ENCODE measurements around the gene MMEL1. TPM values are rescaled to one million over a fixed set of nuclear protein-coding genes. Genes with fewer than 3 reads are reported as not detected.
"Not testable (repeated sequence)": the region's sequence is repeated elsewhere in the genome, so short reads cannot be mapped to it uniquely, and the experiment has no call there.

The MMEL1 gene
- polyA plus RNA-seq, 1 donor from 2014 or later, result 5.2 TPM

- not testable (repeated sequence) for H3K4me2 ChIP-seq (ENCODE audit: low read length); H3K79me2 ChIP-seq (replicated peaks; ENCODE audit: insufficient read depth, low read length); H2AFZ ChIP-seq (ENCODE audit: low read depth, low read length); H3K27me3 ChIP-seq (ENCODE audit: insufficient read depth, low read depth, low read length); H4K20me1 ChIP-seq (ENCODE audit: insufficient read depth); H3K27ac ChIP-seq (ENCODE audit: low read length); H3K9ac ChIP-seq (ENCODE audit: low read length); H3F3A ChIP-seq (ENCODE audit: insufficient read depth, low read length, poor library complexity, severe bottlenecking); H3K9me2 ChIP-seq (ENCODE audit: insufficient read depth, low read length); H3K36me3 ChIP-seq (ENCODE audit: insufficient read depth, low read length); H3K4me3 ChIP-seq (ENCODE audit: low read length)
- peaks cover 30% of the 10 kb centered on the region for H3K9me3 ChIP-seq (ENCODE audit: low read length)
Measured at GRCh38 chr1:2657124-2657523, 24.3 kb upstream of the MMEL1 start.

DNA sequence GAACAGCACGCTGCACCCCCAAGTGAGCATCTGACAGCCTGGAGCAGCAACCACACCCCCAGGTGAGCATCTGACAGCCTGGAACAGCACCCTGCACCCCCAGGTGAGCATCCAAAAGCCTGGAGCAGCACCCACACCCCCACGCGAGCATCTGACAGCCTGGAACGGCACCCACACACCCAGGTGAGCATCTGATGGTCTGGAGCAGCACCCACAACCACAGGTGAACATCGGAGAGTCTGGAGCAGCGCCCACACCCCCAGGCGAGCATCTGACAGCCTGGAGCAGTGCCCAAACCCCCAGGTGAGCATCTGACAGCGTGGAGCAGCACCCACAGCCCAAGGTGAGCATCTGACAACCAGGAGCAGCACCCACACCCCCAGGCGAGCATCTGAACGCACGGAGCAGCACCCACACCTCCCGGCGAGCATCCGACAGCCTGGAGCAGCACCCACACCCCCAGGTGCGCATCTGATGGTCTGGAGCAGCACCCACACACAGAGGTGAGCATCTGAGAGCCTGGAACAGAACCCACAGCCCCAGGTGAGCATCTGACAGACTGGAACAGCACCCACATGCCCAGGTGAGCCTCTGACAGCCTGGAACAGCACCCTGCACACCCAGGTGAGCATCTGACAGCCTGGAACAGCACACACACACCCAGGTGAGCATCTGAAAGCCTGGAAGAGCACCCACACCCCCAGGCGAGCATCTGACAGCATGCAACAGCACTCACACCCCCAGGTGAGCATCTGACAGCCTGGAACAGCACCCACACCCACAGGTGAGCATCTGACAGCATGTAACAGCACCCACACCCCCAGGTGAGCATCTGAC, 23.0 kb upstream of the MMEL1 start:
- not testable (repeated sequence) for H3K4me3 ChIP-seq (ENCODE audit: low read length); H3K79me2 ChIP-seq (replicated peaks; ENCODE audit: insufficient read depth, low read length); H4K20me1 ChIP-seq (ENCODE audit: insufficient read depth); H3K4me2 ChIP-seq (ENCODE audit: low read length); H3K27ac ChIP-seq (ENCODE audit: low read length); H2AFZ ChIP-seq (ENCODE audit: low read depth, low read length); H3K27me3 ChIP-seq (ENCODE audit: insufficient read depth, low read depth, low read length); H3K9me2 ChIP-seq (ENCODE audit: insufficient read depth, low read length); H3K9ac ChIP-seq (ENCODE audit: low read length); H3K36me3 ChIP-seq (ENCODE audit: insufficient read depth, low read length); H3F3A ChIP-seq (ENCODE audit: insufficient read depth, low read length, poor library complexity, severe bottlenecking)
- peaks cover 31% of the 10 kb centered on the region for H3K9me3 ChIP-seq (ENCODE audit: low read length)

DNA sequence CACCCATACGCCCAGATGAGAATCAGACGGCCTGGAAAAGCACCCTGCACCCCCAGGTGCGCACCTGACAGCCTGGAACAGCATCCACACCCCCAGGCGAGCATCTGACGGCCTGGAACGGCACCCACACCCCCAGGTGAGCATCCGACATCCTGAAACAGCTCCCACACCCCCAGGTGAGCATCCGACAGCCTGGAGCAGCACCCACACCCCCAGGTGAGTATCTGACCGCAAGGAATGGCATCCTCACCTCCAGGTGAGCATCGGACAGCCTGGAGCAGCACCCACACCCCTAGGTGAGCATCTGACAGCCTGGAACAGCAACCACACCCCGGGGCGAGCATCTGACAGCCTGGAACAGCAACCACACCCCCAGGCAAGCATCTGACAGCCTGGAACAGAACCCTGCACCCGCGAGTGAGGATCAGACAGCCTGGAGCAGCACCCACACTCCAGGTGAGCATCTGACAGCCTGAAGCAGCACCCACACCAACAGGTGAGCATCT, 21.7 kb upstream of the MMEL1 start:
- not testable (repeated sequence) for H2AFZ ChIP-seq (ENCODE audit: low read depth, low read length); H3K9me2 ChIP-seq (ENCODE audit: insufficient read depth, low read length); H3K9ac ChIP-seq (ENCODE audit: low read length); H4K20me1 ChIP-seq (ENCODE audit: insufficient read depth); H3F3A ChIP-seq (ENCODE audit: insufficient read depth, low read length, poor library complexity, severe bottlenecking); H3K27me3 ChIP-seq (ENCODE audit: insufficient read depth, low read depth, low read length); H3K4me2 ChIP-seq (ENCODE audit: low read length); H3K36me3 ChIP-seq (ENCODE audit: insufficient read depth, low read length); H3K79me2 ChIP-seq (replicated peaks; ENCODE audit: insufficient read depth, low read length); H3K4me3 ChIP-seq (ENCODE audit: low read length); H3K27ac ChIP-seq (ENCODE audit: low read length)
- H3K9me3 ChIP-seq (ENCODE audit: low read length), result peaks cover 31% of the 10 kb centered on the region

DNA sequence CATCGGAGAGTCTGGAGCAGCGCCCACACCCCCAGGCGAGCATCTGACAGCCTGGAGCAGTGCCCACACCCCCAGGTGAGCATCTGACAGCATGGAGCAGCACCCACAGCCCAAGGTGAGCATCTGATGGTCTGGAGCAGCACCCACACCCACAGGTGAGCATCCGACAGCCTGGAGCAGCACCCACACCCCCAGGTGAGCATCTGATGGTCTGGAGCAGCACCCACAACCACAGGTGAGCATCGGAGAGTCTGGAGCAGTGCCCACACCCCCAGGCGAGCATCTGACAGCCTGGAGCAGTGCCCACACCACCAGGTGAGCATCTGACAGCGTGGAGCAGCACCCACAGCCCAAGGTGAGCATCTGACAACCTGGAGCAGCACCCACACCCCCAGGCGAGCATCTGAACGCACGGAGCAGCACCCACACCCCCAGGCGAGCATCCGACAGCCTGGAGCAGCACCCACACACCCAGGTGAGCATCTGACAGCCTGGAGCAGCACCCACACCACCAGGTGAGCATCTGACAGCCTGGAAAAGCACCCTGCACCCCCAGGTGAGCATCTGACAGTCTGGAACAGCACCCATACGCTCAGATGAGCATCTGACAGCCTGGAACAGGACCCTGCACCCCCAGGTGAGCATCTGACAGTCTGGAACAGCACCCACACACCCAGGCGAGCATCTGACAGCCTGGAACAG, 21.1 kb upstream of the MMEL1 start:
- not testable (repeated sequence) for H3K79me2 ChIP-seq (replicated peaks; ENCODE audit: insufficient read depth, low read length); H3K9ac ChIP-seq (ENCODE audit: low read length); H3K4me2 ChIP-seq (ENCODE audit: low read length); H3K36me3 ChIP-seq (ENCODE audit: insufficient read depth, low read length); H4K20me1 ChIP-seq (ENCODE audit: insufficient read depth); H2AFZ ChIP-seq (ENCODE audit: low read depth, low read length); H3K9me2 ChIP-seq (ENCODE audit: insufficient read depth, low read length); H3K4me3 ChIP-seq (ENCODE audit: low read length); H3F3A ChIP-seq (ENCODE audit: insufficient read depth, low read length, poor library complexity, severe bottlenecking); H3K27ac ChIP-seq (ENCODE audit: low read length); H3K27me3 ChIP-seq (ENCODE audit: insufficient read depth, low read depth, low read length)
- peaks cover 31% of the 10 kb centered on the region for H3K9me3 ChIP-seq (ENCODE audit: low read length)

DNA sequence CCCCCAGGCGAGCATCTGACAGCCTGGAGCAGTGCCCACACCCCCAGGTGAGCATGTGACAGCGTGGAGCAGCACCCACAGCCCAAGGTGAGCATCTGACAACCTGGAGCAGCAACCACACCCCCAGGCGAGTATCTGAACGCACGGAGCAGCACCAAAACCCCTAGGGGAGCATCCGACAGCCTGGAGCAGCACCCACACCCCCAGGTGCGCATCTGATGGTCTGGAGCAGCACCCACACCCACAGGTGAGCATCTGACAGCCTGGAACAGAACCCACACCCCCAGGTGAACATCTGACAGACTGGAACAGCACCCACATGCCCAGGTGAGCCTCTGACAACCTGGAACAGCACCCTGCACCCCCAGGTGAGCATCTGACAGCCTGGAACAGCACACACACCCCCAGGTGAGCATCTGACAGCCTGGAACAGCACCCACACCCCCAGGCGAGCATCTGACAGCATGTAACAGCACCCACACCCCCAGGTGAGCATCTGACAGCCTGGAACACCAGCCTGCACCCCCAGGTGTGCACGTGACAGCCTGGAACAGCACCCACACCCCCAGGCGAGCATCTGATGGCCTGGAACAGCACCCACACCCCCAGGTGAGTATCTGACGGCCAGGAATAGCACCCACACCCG, 20.2 kb upstream of the MMEL1 start:
- not testable (repeated sequence) for H3K4me2 ChIP-seq (ENCODE audit: low read length); H3F3A ChIP-seq (ENCODE audit: insufficient read depth, low read length, poor library complexity, severe bottlenecking); H3K9ac ChIP-seq (ENCODE audit: low read length); H3K36me3 ChIP-seq (ENCODE audit: insufficient read depth, low read length); H3K27me3 ChIP-seq (ENCODE audit: insufficient read depth, low read depth, low read length); H3K79me2 ChIP-seq (replicated peaks; ENCODE audit: insufficient read depth, low read length); H3K9me2 ChIP-seq (ENCODE audit: insufficient read depth, low read length); H3K4me3 ChIP-seq (ENCODE audit: low read length); H4K20me1 ChIP-seq (ENCODE audit: insufficient read depth); H2AFZ ChIP-seq (ENCODE audit: low read depth, low read length); H3K27ac ChIP-seq (ENCODE audit: low read length)
- H3K9me3 ChIP-seq (ENCODE audit: low read length), result peaks cover 31% of the 10 kb centered on the region

DNA sequence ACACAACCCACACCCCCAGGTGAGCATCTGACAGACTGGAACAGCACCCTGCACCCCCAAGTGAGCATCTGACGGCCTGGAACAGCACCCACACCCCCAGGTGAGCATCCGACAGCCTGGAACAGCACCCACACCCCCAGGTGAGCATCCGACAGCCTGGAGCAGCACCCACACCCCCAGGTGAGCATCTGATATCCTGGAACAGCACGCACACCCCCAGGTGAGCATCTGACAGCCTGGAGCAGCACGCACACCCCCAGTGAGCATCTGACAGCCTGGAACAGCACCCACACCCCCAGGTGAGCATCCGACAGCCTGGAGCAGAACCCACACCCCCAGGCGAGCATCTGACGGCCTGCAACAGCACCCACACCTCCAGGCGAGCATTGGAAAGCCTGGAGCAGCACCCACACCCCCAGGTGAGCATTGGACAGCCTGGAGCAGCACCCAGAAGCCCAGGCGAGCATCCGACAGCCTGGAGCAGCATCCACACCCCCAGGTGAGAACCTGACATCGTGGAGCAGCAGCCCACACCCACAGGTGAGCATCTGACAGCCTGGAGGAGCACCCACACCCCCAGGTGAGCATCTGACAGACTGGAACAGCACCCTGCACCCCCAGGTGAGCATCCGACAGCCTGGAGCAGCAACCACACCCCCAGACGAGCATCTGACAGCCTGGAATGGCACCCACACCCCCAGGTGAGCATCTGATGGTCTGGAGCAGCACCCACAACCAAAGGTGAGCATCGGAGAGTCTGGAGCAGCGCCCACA, 19.5 kb upstream of the MMEL1 start:
- H3K27me3 ChIP-seq (ENCODE audit: insufficient read depth, low read depth, low read length); H2AFZ ChIP-seq (ENCODE audit: low read depth, low read length); H3F3A ChIP-seq (ENCODE audit: insufficient read depth, low read length, poor library complexity, severe bottlenecking); H3K4me3 ChIP-seq (ENCODE audit: low read length); H3K9me2 ChIP-seq (ENCODE audit: insufficient read depth, low read length); H3K79me2 ChIP-seq (replicated peaks; ENCODE audit: insufficient read depth, low read length); H3K4me2 ChIP-seq (ENCODE audit: low read length); H3K36me3 ChIP-seq (ENCODE audit: insufficient read depth, low read length); H3K27ac ChIP-seq (ENCODE audit: low read length); H3K9ac ChIP-seq (ENCODE audit: low read length); H4K20me1 ChIP-seq (ENCODE audit: insufficient read depth): not testable (repeated sequence)
- peaks cover 31% of the 10 kb centered on the region for H3K9me3 ChIP-seq (ENCODE audit: low read length)
